PFSK-1 (cell line): ENCODE data around the gene GABPB1.

Experiments used
- FOXP2 ChIP-seq: optimal IDR thresholded peaks from 2 replicates; pipeline ENCODE3; 2011; ENCODE audit warnings: borderline replicate concordance, control low read depth, inconsistent platforms; ENCODE audit not compliant: insufficient read depth; ENCODE audit errors: extremely low read length, extremely low read depth
- POLR2AphosphoS5 ChIP-seq: IDR thresholded peaks from 2 replicates; pipeline ENCODE4 v1.6.1; 2012; ENCODE audit warnings: low read depth, mild to moderate bottlenecking, control low read depth, low read length, moderate library complexity
- REST ChIP-seq, 2 experiments: IDR thresholded peaks; 2 replicates each; pipeline versions ENCODE4 v1.6.1 to v1.8.0; 2011 to 2012; ENCODE audit warnings: low read depth in 2 of 2, low read length in 2 of 2, control low read depth in 1 of 2, inconsistent platforms in 1 of 2, mild to moderate bottlenecking in 1 of 2, moderate library complexity in 1 of 2; ENCODE audit not compliant: insufficient read depth in 1 of 2
- SIN3A ChIP-seq: IDR thresholded peaks from 2 replicates; pipeline ENCODE4 v1.6.1; 2012; ENCODE audit warnings: mild to moderate bottlenecking, low read length, moderate library complexity, borderline replicate concordance; ENCODE audit not compliant: insufficient read depth
- TAF1 ChIP-seq: IDR thresholded peaks from 2 replicates; pipeline ENCODE4 v1.6.1; 2012; ENCODE audit warnings: low read length, control low read depth, borderline replicate concordance; ENCODE audit not compliant: insufficient read depth

GABPB1 gene

DNA sequence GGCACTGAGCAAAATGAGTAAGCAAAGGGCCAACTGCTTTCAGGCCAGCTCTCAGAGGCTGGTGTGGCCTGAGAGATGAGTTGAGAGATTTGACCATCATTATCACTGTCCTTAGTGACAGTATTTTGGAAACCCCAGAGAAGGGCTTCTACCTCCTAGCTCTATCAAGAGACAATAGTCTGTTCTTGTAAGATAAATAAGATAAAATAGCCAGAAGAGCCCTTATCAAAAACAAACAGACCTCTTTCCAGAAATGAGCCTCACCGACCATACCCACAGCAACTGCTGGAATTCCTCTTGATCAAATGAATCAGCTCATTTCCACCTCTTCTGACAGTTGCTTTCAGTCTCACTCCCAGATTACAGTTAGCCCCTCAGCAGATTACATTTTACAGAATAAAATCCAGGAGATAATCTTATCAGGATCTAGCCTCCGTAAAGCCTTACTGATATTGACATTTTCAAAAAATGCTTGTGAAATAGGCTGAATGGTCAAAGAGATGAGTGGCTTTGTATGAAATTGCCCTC, 94.0 kb downstream of the GABPB1 start:
- no peak for TF ChIP-seq POLR2AphosphoS5
- TF ChIP-seq SIN3A: no peak
- TF ChIP-seq FOXP2: no peak
- no peak for TF ChIP-seq REST (IDR thresholded peaks at IDR 0.05; ENCODE audit: insufficient read depth in 1 of 2, low read depth in 2 of 2, low read length in 2 of 2)
- TF ChIP-seq TAF1: no peak

DNA sequence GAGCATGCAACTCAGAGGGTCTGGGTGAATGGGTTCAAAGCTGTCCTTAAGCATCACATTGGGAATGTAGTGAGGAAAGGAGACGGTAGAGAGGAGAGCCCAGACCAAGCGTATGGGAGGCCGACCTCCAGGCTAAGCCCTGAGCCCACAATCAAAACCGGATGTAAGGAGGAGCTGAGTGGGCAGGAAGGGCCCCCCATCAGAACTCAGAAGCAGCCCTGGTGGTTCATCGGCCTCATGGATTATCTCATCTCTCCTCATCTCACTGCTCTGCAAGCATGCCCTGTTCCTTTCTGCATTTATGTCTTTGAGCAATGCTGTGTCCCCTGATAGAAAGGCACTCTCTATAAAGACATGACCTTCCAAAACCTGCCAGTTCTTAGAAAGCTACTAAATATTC, 95.7 kb downstream of the GABPB1 start:
- TF ChIP-seq TAF1: no peak
- TF ChIP-seq SIN3A: no peak
- no peak for TF ChIP-seq REST (IDR thresholded peaks at IDR 0.05; ENCODE audit: insufficient read depth in 1 of 2, low read depth in 2 of 2, low read length in 2 of 2)
- no peak for TF ChIP-seq POLR2AphosphoS5
- TF ChIP-seq FOXP2: no peak

GRCh38 chr15:50257924-50258323, 97.1 kb downstream of the GABPB1 start:
- TF ChIP-seq FOXP2: no peak
- TF ChIP-seq POLR2AphosphoS5: no peak
- no peak for TF ChIP-seq REST (IDR thresholded peaks at IDR 0.05; ENCODE audit: insufficient read depth in 1 of 2, low read depth in 2 of 2, low read length in 2 of 2)
- no peak for TF ChIP-seq TAF1

- no peak for TF ChIP-seq TAF1
- TF ChIP-seq SIN3A: no peak
- TF ChIP-seq REST (IDR thresholded peaks at IDR 0.05; ENCODE audit: insufficient read depth in 1 of 2, low read depth in 2 of 2, low read length in 2 of 2): no peak
- no peak for TF ChIP-seq FOXP2
- no peak for TF ChIP-seq POLR2AphosphoS5
Observed at GRCh38 chr15:50257332-50257731, 97.7 kb downstream of the GABPB1 start.

DNA sequence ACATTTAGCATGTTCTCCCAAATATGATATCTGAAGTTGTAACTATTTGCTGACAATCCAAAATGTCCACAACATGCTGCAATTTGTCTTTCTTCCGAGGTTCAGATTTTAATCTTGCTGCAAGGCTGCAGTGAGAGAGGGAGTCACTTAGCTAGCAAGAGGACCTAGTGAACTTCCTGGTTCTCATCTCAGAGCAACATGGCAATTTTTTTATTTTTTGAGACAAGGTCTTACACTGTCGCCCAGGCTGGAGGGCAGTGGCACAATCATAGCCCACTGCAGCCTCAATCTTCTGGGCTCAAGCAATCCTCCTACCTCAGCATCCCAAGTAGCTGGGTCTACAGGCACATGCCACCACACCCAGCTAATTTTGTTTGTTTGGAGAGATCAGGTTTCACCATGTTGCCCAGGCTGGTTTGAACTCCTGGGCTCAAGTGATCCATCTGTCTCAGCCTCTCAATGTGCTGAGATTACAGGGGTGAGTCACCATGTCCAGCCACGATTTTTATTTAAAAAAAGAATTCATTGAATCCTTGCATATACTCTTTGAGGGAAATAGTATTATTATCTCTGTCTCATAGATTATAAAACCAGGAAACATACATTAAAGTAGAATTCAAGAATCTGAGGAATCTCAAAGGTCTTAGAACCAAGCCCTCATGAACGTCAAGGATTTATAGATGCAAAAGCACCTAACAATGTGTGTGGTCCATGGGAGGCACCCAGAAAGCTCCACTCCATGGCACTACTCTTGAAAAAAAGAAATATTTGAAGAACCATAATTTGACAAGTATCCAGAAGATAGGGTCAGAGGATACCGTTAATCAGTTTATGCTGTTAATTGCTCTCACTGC, 98.6 kb downstream of the GABPB1 start:
- TF ChIP-seq SIN3A: no peak
- TF ChIP-seq REST (IDR thresholded peaks at IDR 0.05; ENCODE audit: insufficient read depth in 1 of 2, low read depth in 2 of 2, low read length in 2 of 2): no peak
- TF ChIP-seq POLR2AphosphoS5: no peak
- TF ChIP-seq TAF1: no peak
- TF ChIP-seq FOXP2: no peak
